WTC11 (cell line): ENCODE data around the gene OSBPL5. TPM values are rescaled to one million over a fixed set of nuclear protein-coding genes. Genes with fewer than 3 reads are reported as not detected.

Source experiments
- ATAC-seq: fragments of 200-7000 bp; cut with Tn5 transposase; 2 replicates; pipeline ENCODE4 v1.10.0; 2021; ENCODE audit warnings: mild to moderate bottlenecking, moderate library complexity
- CTCF ChIA-PET: fragments of 300-600 bp; sonication (Branson Sonifier 250); formaldehyde crosslinking; loops from one replicate; lab custom pipeline; 2021; ENCODE audit warnings: antibody characterized with exemption; lab: Charles Lee
- POLR2A ChIA-PET: fragments of 350-600 bp; sonication (Branson Sonifier 250); formaldehyde crosslinking; loops from one replicate; lab custom pipeline; 2021; ENCODE audit warnings: antibody characterized with exemption; lab: Charles Lee
- DNase-seq: peaks from one replicate; pipeline ENCODE4 v3.0.0; 2021; ENCODE audit warnings: low spot score
- H3K27ac Mint-ChIP-seq: 2 replicates; pipeline ENCODE4 v1.8.0; 2021; ENCODE audit warnings: mixed read lengths
- H3K27me3 Mint-ChIP-seq: 2 replicates; pipeline ENCODE4 v1.8.0; 2021; ENCODE audit warnings: low read depth, mild to moderate bottlenecking, moderate library complexity, mixed read lengths
- H3K36me3 Mint-ChIP-seq: 2 replicates; pipeline ENCODE4 v1.8.0; 2021; ENCODE audit warnings: mixed read lengths
- H3K4me1 Mint-ChIP-seq: 2 replicates; pipeline ENCODE4 v1.8.0; 2022; ENCODE audit warnings: mixed read lengths
- H3K4me3 Mint-ChIP-seq: 2 replicates; pipeline ENCODE4 v1.8.0; 2021; ENCODE audit warnings: mild to moderate bottlenecking, moderate library complexity, mixed read lengths
- H3K9me3 Mint-ChIP-seq: 2 replicates; pipeline ENCODE4 v1.8.0; 2021; ENCODE audit warnings: mixed read lengths
- CBFB ChIP-seq: sonication (generic); formaldehyde crosslinking; IDR thresholded peaks from 2 replicates; pipeline ENCODE4 v1.8.1; 2022; ENCODE audit warnings: mild to moderate bottlenecking, low read depth, missing genetic modification reagents
- CREB1 ChIP-seq: sonication (generic); formaldehyde crosslinking; IDR thresholded peaks from 2 replicates; pipeline ENCODE4 v1.8.0; 2023; ENCODE audit warnings: mild to moderate bottlenecking, missing genetic modification reagents
- ELF4 ChIP-seq: sonication (generic); formaldehyde crosslinking; IDR thresholded peaks from 2 replicates; pipeline ENCODE4 v1.8.1; 2022; ENCODE audit warnings: low read depth, mild to moderate bottlenecking, moderate library complexity, missing genetic modification reagents
- FOXK1 ChIP-seq: sonication (generic); formaldehyde crosslinking; IDR thresholded peaks from 2 replicates; pipeline ENCODE4 v1.8.0; 2022; ENCODE audit warnings: mild to moderate bottlenecking, moderate library complexity, missing genetic modification reagents
- GTF2I ChIP-seq: fragments of 250-450 bp; sonication (Bioruptor Pico); conservative IDR thresholded peaks from 2 replicates; pipeline ENCODE4 v1.4.0; 2021; ENCODE audit warnings: mild to moderate bottlenecking
- IRF2 ChIP-seq: sonication (generic); formaldehyde crosslinking; IDR thresholded peaks from 2 replicates; pipeline ENCODE4 v1.8.0; 2022; ENCODE audit warnings: low read depth, missing genetic modification reagents, borderline replicate concordance
- MYBL2 ChIP-seq: sonication (generic); formaldehyde crosslinking; IDR thresholded peaks from 2 replicates; pipeline ENCODE4 v1.8.1; 2023; ENCODE audit warnings: mild to moderate bottlenecking, moderate library complexity, missing genetic modification reagents
- OVOL2 ChIP-seq: fragments of 250-450 bp; sonication (Bioruptor Pico); IDR thresholded peaks from 2 replicates; pipeline ENCODE4 v1.9.0; 2021; ENCODE audit warnings: mild to moderate bottlenecking, borderline replicate concordance
- RORB ChIP-seq: fragments of 250-450 bp; sonication (Bioruptor Pico); IDR thresholded peaks from 2 replicates; pipeline ENCODE4 v1.9.0; 2021; ENCODE audit warnings: mild to moderate bottlenecking
- ZNF121 ChIP-seq: sonication (generic); formaldehyde crosslinking; IDR thresholded peaks from 2 replicates; pipeline ENCODE4 v1.8.0; 2023; ENCODE audit warnings: missing genetic modification reagents
- ZNF219 ChIP-seq: sonication (generic); formaldehyde crosslinking; IDR thresholded peaks from 2 replicates; pipeline ENCODE4 v1.8.0; 2023; ENCODE audit warnings: missing genetic modification reagents, mild to moderate bottlenecking, borderline replicate concordance
- ZNF416 ChIP-seq: fragments of 250-450 bp; sonication (Bioruptor Pico); IDR thresholded peaks from 2 replicates; pipeline ENCODE4 v1.9.0; 2021; ENCODE audit warnings: mild to moderate bottlenecking, inconsistent platforms
- total RNA-seq: library from RNA; stranded (reverse); gene quantifications from 3 replicates; pipeline ENCODE4 v1.2.3, GENCODE V29; 2021
- TF ChIP-seq, protein P1 (sequence below): sonication (generic); formaldehyde crosslinking; IDR thresholded peaks from 2 replicates; pipeline ENCODE4 v1.8.0; 2022; ENCODE audit warnings: mild to moderate bottlenecking, missing genetic modification reagents
- TF ChIP-seq, protein P2 (sequence below): sonication (generic); formaldehyde crosslinking; IDR thresholded peaks from 2 replicates; pipeline ENCODE4 v1.8.0; 2023; ENCODE audit warnings: missing genetic modification reagents
- TF ChIP-seq, protein P3 (sequence below): sonication (generic); formaldehyde crosslinking; conservative IDR thresholded peaks from 2 replicates; pipeline ENCODE4 v1.8.1; 2023; ENCODE audit warnings: mild to moderate bottlenecking, low read depth, missing genetic modification reagents, moderate library complexity
- TF ChIP-seq, protein P4 (sequence below): sonication (generic); formaldehyde crosslinking; IDR thresholded peaks from 2 replicates; pipeline ENCODE4 v1.8.0; 2022; ENCODE audit warnings: missing genetic modification reagents
- TF ChIP-seq, protein P5 (sequence below): sonication (generic); formaldehyde crosslinking; IDR thresholded peaks from 2 replicates; pipeline ENCODE4 v1.8.0; 2023; ENCODE audit warnings: mild to moderate bottlenecking, missing genetic modification reagents

OSBPL5 gene
- total RNA-seq, 1 experiment from 2014 or later, result 17.7 TPM

DNA sequence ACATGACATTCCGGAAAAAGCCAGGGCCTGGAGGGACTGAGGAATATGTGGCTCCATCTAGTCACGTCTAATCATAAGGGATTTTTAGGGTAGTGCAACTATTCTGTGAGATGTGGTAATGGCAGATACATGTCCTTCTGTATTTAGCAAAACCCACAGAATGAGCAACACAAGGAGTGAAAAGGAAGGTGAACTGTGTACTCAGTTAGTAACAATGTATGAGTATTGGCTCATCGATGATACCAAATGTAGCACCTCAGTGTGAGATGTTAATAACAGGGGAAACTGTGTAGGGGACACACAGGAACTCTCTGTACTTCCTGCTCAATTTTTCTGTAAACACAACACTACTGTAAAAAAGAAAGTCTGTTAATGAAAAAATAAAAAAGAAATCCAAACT, 65.9 kb downstream of the OSBPL5 start:
- CTCF ChIA-PET, result interaction anchor here (0.7 kb wide), 1 partner anchor 8 kb away, joined by 5 read pairs; no protein-coding TSS in a partner anchor
- no peak overlapping the region for H3K4me3 Mint-ChIP-seq
- DNase-seq, result no peak

DNA sequence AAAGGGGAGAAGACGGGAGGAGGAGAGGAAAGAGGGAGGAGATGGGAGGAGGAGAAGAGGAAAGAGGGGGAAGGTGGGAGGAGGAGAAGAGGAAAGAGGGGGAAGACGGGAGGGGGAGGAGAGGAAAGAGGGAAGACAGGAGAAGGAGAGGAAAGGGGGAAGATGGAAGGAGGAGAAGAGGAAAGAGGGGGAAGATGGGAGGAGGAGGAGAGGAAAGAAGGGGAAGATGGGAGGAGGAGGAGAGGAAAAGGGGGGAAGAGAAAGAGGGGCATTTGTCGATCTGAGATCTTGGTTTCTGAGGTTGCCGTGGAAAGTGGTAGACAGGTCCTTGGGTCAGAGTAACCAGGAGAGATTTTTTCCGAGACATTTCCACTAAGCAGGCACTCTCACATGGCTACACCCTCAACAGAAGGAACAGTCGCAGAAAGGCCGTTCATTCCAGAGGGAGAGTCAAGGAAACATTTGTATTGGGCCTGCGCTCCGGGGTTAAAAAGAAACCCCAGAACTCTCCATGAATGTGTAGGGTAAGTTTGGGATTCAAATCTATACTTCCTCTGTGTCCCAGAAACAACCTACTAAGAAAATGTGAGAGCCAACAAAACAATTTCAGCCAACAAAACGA, 68.1 kb downstream of the OSBPL5 start:
- H3K4me3 Mint-ChIP-seq, result no peak overlapping the region
- H3K36me3 Mint-ChIP-seq, result peaks cover 4% of the 10 kb centered on the region; the same call in 1 of the 2 replicates
- DNase-seq (no peak), ATAC-seq (no peak)
- peaks cover 3% of the 10 kb centered on the region; the same call in 1 of the 2 replicates for H3K9me3 Mint-ChIP-seq
- peaks cover 7% of the 10 kb centered on the region for H3K27me3 Mint-ChIP-seq
- H3K4me1 Mint-ChIP-seq, result peaks cover 21% of the 10 kb centered on the region
- CTCF ChIA-PET, result no interaction called here
- POLR2A ChIA-PET, result no interaction called here
- no peak overlapping the region for H3K27ac Mint-ChIP-seq
- TF ChIP-seq ZNF416 (CRISPR knock-in tag) (no peak), GTF2I (CRISPR knock-in tag) (no peak)
- TF ChIP-seq, protein P1, sequence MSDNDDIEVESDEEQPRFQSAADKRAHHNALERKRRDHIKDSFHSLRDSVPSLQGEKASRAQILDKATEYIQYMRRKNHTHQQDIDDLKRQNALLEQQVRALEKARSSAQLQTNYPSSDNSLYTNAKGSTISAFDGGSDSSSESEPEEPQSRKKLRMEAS (CRISPR knock-in tag), result no peak
- TF ChIP-seq, all 79 proteins: peak for 0

More for the DNA sequence above, 65.9 kb downstream of the OSBPL5 start:
- Mint-ChIP-seq H3K9me3 (peaks cover 3% of the 10 kb centered on the region; the same call in 1 of the 2 replicates), H3K36me3 (peaks cover 4% of the 10 kb centered on the region; the same call in 1 of the 2 replicates), H3K4me1 (peaks cover 10% of the 10 kb centered on the region; the same call in 1 of the 2 replicates), H3K27ac (peak overlapping the region; percentile 69; the same call in 1 of the 2 replicates), H3K27me3 (peaks cover 7% of the 10 kb centered on the region)
- no peak for ATAC-seq
- POLR2A ChIA-PET, result no interaction called here
- TF ChIP-seq IRF2 (no peak), FOXK1 (CRISPR knock-in tag) (no peak), CBFB (no peak), ELF4 (CRISPR knock-in tag) (no peak), OVOL2 (CRISPR knock-in tag) (no peak), MYBL2 (CRISPR knock-in tag) (no peak), RORB (CRISPR knock-in tag) (no peak), ZNF219 (no peak), CREB1 (CRISPR knock-in tag) (no peak), ZNF121 (CRISPR knock-in tag) (no peak)
- TF ChIP-seq, protein P2, sequence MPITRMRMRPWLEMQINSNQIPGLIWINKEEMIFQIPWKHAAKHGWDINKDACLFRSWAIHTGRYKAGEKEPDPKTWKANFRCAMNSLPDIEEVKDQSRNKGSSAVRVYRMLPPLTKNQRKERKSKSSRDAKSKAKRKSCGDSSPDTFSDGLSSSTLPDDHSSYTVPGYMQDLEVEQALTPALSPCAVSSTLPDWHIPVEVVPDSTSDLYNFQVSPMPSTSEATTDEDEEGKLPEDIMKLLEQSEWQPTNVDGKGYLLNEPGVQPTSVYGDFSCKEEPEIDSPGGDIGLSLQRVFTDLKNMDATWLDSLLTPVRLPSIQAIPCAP (CRISPR knock-in tag), result no peak
- TF ChIP-seq, protein P3, sequence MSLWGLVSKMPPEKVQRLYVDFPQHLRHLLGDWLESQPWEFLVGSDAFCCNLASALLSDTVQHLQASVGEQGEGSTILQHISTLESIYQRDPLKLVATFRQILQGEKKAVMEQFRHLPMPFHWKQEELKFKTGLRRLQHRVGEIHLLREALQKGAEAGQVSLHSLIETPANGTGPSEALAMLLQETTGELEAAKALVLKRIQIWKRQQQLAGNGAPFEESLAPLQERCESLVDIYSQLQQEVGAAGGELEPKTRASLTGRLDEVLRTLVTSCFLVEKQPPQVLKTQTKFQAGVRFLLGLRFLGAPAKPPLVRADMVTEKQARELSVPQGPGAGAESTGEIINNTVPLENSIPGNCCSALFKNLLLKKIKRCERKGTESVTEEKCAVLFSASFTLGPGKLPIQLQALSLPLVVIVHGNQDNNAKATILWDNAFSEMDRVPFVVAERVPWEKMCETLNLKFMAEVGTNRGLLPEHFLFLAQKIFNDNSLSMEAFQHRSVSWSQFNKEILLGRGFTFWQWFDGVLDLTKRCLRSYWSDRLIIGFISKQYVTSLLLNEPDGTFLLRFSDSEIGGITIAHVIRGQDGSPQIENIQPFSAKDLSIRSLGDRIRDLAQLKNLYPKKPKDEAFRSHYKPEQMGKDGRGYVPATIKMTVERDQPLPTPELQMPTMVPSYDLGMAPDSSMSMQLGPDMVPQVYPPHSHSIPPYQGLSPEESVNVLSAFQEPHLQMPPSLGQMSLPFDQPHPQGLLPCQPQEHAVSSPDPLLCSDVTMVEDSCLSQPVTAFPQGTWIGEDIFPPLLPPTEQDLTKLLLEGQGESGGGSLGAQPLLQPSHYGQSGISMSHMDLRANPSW, result no peak
- TF ChIP-seq, protein P4, sequence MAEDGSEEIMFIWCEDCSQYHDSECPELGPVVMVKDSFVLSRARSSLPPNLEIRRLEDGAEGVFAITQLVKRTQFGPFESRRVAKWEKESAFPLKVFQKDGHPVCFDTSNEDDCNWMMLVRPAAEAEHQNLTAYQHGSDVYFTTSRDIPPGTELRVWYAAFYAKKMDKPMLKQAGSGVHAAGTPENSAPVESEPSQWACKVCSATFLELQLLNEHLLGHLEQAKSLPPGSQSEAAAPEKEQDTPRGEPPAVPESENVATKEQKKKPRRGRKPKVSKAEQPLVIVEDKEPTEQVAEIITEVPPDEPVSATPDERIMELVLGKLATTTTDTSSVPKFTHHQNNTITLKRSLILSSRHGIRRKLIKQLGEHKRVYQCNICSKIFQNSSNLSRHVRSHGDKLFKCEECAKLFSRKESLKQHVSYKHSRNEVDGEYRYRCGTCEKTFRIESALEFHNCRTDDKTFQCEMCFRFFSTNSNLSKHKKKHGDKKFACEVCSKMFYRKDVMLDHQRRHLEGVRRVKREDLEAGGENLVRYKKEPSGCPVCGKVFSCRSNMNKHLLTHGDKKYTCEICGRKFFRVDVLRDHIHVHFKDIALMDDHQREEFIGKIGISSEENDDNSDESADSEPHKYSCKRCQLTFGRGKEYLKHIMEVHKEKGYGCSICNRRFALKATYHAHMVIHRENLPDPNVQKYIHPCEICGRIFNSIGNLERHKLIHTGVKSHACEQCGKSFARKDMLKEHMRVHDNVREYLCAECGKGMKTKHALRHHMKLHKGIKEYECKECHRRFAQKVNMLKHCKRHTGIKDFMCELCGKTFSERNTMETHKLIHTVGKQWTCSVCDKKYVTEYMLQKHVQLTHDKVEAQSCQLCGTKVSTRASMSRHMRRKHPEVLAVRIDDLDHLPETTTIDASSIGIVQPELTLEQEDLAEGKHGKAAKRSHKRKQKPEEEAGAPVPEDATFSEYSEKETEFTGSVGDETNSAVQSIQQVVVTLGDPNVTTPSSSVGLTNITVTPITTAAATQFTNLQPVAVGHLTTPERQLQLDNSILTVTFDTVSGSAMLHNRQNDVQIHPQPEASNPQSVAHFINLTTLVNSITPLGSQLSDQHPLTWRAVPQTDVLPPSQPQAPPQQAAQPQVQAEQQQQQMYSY (CRISPR knock-in tag), result no peak
- TF ChIP-seq, protein P5, sequence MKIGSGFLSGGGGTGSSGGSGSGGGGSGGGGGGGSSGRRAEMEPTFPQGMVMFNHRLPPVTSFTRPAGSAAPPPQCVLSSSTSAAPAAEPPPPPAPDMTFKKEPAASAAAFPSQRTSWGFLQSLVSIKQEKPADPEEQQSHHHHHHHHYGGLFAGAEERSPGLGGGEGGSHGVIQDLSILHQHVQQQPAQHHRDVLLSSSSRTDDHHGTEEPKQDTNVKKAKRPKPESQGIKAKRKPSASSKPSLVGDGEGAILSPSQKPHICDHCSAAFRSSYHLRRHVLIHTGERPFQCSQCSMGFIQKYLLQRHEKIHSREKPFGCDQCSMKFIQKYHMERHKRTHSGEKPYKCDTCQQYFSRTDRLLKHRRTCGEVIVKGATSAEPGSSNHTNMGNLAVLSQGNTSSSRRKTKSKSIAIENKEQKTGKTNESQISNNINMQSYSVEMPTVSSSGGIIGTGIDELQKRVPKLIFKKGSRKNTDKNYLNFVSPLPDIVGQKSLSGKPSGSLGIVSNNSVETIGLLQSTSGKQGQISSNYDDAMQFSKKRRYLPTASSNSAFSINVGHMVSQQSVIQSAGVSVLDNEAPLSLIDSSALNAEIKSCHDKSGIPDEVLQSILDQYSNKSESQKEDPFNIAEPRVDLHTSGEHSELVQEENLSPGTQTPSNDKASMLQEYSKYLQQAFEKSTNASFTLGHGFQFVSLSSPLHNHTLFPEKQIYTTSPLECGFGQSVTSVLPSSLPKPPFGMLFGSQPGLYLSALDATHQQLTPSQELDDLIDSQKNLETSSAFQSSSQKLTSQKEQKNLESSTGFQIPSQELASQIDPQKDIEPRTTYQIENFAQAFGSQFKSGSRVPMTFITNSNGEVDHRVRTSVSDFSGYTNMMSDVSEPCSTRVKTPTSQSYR (CRISPR knock-in tag), result no peak
